HepG2 (cell line): ENCODE results near the gene IL17RC. TPM values are rescaled to one million over a fixed set of nuclear protein-coding genes. Genes with fewer than 3 reads are reported as not detected.

Experiments used
- ATAD3A ChIP-seq: sonication (generic); formaldehyde crosslinking; IDR thresholded peaks from 2 replicates; pipeline ENCODE4 v1.4.0; 2020; ENCODE audit warnings: missing genetic modification reagents
- FOXM1 ChIP-seq: sonication (generic); formaldehyde crosslinking; IDR thresholded peaks from 2 replicates; pipeline ENCODE4 v1.5.0; 2020; ENCODE audit warnings: missing genetic modification reagents
- JDP2 ChIP-seq: sonication (generic); formaldehyde crosslinking; IDR thresholded peaks from 2 replicates; pipeline ENCODE4 v1.8.1; 2022; ENCODE audit warnings: missing genetic modification reagents, borderline replicate concordance
- POLR2A ChIP-seq, 2 experiments: IDR thresholded peaks; 2 replicates each; pipeline ENCODE4 v1.6.1; 2011; ENCODE audit warnings: low read depth in 2 of 2, low read length in 2 of 2, mild to moderate bottlenecking in 1 of 2, moderate library complexity in 1 of 2; ENCODE audit not compliant: insufficient read depth in 1 of 2
- POLR2AphosphoS2 ChIP-seq: IDR thresholded peaks from 2 replicates; pipeline ENCODE4 v1.6.1; 2011; ENCODE audit warnings: low read depth, low read length, improper control_type of control experiment
- SRSF4 ChIP-seq: fragments of 200-400 bp; formaldehyde crosslinking; IDR thresholded peaks from one replicate; pipeline ENCODE4 v1.6.1; 2018; ENCODE audit warnings: mild to moderate bottlenecking, low read depth, low read length, moderate library complexity; ENCODE audit not compliant: poor library complexity, severe bottlenecking
- ZBTB38 ChIP-seq: sonication (generic); formaldehyde crosslinking; IDR thresholded peaks from 2 replicates; pipeline ENCODE4 v1.5.1; 2020; ENCODE audit warnings: mild to moderate bottlenecking, missing genetic modification reagents
- ZKSCAN8 ChIP-seq: IDR thresholded peaks from 2 replicates; pipeline ENCODE4 v1.6.1; 2016; ENCODE audit warnings: borderline replicate concordance, missing genetic modification reagents, missing compliant biosample characterization
- ZMYM3 ChIP-seq: sonication (generic); formaldehyde crosslinking; IDR thresholded peaks from 2 replicates; pipeline ENCODE4 v1.5.1; 2020; ENCODE audit warnings: mild to moderate bottlenecking, missing genetic modification reagents
- ZNF260 ChIP-seq: sonication (generic); formaldehyde crosslinking; IDR thresholded peaks from 2 replicates; pipeline ENCODE4 v1.4.0; 2020; ENCODE audit warnings: missing genetic modification reagents, low read depth, mild to moderate bottlenecking, borderline replicate concordance
- ZNF546 ChIP-seq: sonication (generic); formaldehyde crosslinking; conservative IDR thresholded peaks from 2 replicates; pipeline ENCODE4 v1.8.1; 2023; ENCODE audit warnings: mild to moderate bottlenecking, missing genetic modification reagents
- ZNF547 ChIP-seq: sonication (generic); formaldehyde crosslinking; IDR thresholded peaks from 2 replicates; pipeline ENCODE4 v1.5.1; 2020; ENCODE audit warnings: mild to moderate bottlenecking, missing genetic modification reagents
- ZNF749 ChIP-seq: sonication (generic); formaldehyde crosslinking; IDR thresholded peaks from 2 replicates; pipeline ENCODE4 v1.8.0; 2022; ENCODE audit warnings: mild to moderate bottlenecking, missing genetic modification reagents, moderate library complexity, borderline replicate concordance
- ZNF780A ChIP-seq: sonication (generic); formaldehyde crosslinking; IDR thresholded peaks from 2 replicates; pipeline ENCODE4 v1.8.0; 2022; ENCODE audit warnings: mild to moderate bottlenecking, missing genetic modification reagents, moderate library complexity
- ZNF850 ChIP-seq: sonication (generic); formaldehyde crosslinking; conservative IDR thresholded peaks from 2 replicates; pipeline ENCODE4 v1.9.0; 2021; ENCODE audit warnings: mild to moderate bottlenecking, missing genetic modification reagents
- polyA plus RNA-seq, 8 experiments: library from polyadenylated mRNA; depleted of rRNA in 3 of 8; stranded (reverse) in 7 of 8; unstranded in 1 of 8; fragments of >200 nt; fragmentation: Illumina TruSeq in 4 of 8; extraction: Trizol in 4 of 8; gene quantifications; 2 replicates each; pipeline versions ENCODE4 v1.2.1 to v1.2.3, GENCODE V29; 2011 to 2016; ENCODE audit warnings: low read depth in 4 of 8, missing spikeins in 1 of 8, mixed read lengths in 1 of 8; ENCODE audit not compliant: insufficient read depth in 1 of 8
- total RNA-seq, 5 experiments: library from RNA; depleted of rRNA; stranded (reverse); fragments of >200 nt; fragmentation: Illumina TruSeq; extraction: Trizol; gene quantifications; 2 replicates each; pipeline ENCODE4 v1.2.3, GENCODE V29; 2016; ENCODE audit warnings: low read depth in 1 of 5
- TF ChIP-seq, protein P1 (sequence below): sonication (generic); formaldehyde crosslinking; IDR thresholded peaks from 2 replicates; pipeline ENCODE4 v1.4.0; 2020; ENCODE audit warnings: missing genetic modification reagents
- TF ChIP-seq, protein P2 (sequence below): sonication (generic); formaldehyde crosslinking; IDR thresholded peaks from 2 replicates; pipeline ENCODE4 v1.4.0; 2020; ENCODE audit warnings: missing genetic modification reagents
- TF ChIP-seq, protein P3 (sequence below): sonication (generic); formaldehyde crosslinking; IDR thresholded peaks from 2 replicates; pipeline ENCODE4 v1.5.0; 2020; ENCODE audit warnings: missing genetic modification reagents, mild to moderate bottlenecking, borderline replicate concordance

The IL17RC gene
- total and polyA plus RNA-seq, 2 of the 13 experiments (the other 11 are each of a cell fraction or from before 2014, with no cell fraction given), result 20.7 to 24.0 TPM

GRCh38 chr3:9890249-9891071, 26.4 kb upstream of the IL17RC start, which contains the start of gene JAGN1 (continued):
- TF ChIP-seq ZKSCAN8 (CRISPR knock-in tag), result no peak
- peak; percentile 84 for TF ChIP-seq ZNF547 (CRISPR knock-in tag)
- TF ChIP-seq ATAD3A (CRISPR knock-in tag), result no peak
- peak; percentile 89 for TF ChIP-seq ZBTB38
- TF ChIP-seq POLR2AphosphoS2, result no peak
- TF ChIP-seq, protein P1, sequence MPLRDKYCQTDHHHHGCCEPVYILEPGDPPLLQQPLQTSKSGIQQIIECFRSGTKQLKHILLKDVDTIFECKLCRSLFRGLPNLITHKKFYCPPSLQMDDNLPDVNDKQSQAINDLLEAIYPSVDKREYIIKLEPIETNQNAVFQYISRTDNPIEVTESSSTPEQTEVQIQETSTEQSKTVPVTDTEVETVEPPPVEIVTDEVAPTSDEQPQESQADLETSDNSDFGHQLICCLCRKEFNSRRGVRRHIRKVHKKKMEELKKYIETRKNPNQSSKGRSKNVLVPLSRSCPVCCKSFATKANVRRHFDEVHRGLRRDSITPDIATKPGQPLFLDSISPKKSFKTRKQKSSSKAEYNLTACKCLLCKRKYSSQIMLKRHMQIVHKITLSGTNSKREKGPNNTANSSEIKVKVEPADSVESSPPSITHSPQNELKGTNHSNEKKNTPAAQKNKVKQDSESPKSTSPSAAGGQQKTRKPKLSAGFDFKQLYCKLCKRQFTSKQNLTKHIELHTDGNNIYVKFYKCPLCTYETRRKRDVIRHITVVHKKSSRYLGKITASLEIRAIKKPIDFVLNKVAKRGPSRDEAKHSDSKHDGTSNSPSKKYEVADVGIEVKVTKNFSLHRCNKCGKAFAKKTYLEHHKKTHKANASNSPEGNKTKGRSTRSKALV, result peak; percentile 62; the same call in 1 of the 2 replicates
- 0 out of 2 replicates have a peak, but pooled peaks have one; percentile 71 for TF ChIP-seq ZNF850 (CRISPR knock-in tag)
- no peak for TF ChIP-seq ZNF260 (CRISPR knock-in tag)
- TF ChIP-seq, protein P2, sequence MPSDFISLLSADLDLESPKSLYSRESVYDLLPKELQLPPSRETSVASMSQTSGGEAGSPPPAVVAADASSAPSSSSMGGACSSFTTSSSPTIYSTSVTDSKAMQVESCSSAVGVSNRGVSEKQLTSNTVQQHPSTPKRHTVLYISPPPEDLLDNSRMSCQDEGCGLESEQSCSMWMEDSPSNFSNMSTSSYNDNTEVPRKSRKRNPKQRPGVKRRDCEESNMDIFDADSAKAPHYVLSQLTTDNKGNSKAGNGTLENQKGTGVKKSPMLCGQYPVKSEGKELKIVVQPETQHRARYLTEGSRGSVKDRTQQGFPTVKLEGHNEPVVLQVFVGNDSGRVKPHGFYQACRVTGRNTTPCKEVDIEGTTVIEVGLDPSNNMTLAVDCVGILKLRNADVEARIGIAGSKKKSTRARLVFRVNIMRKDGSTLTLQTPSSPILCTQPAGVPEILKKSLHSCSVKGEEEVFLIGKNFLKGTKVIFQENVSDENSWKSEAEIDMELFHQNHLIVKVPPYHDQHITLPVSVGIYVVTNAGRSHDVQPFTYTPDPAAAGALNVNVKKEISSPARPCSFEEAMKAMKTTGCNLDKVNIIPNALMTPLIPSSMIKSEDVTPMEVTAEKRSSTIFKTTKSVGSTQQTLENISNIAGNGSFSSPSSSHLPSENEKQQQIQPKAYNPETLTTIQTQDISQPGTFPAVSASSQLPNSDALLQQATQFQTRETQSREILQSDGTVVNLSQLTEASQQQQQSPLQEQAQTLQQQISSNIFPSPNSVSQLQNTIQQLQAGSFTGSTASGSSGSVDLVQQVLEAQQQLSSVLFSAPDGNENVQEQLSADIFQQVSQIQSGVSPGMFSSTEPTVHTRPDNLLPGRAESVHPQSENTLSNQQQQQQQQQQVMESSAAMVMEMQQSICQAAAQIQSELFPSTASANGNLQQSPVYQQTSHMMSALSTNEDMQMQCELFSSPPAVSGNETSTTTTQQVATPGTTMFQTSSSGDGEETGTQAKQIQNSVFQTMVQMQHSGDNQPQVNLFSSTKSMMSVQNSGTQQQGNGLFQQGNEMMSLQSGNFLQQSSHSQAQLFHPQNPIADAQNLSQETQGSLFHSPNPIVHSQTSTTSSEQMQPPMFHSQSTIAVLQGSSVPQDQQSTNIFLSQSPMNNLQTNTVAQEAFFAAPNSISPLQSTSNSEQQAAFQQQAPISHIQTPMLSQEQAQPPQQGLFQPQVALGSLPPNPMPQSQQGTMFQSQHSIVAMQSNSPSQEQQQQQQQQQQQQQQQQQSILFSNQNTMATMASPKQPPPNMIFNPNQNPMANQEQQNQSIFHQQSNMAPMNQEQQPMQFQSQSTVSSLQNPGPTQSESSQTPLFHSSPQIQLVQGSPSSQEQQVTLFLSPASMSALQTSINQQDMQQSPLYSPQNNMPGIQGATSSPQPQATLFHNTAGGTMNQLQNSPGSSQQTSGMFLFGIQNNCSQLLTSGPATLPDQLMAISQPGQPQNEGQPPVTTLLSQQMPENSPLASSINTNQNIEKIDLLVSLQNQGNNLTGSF (CRISPR knock-in tag), result 0 out of 2 replicates have a peak, but pooled peaks have one; percentile 68
- TF ChIP-seq SRSF4, result no peak
- TF ChIP-seq ZMYM3 (CRISPR knock-in tag), result peak; percentile 56; the same call in 1 of the 2 replicates
- TF ChIP-seq, protein P3, sequence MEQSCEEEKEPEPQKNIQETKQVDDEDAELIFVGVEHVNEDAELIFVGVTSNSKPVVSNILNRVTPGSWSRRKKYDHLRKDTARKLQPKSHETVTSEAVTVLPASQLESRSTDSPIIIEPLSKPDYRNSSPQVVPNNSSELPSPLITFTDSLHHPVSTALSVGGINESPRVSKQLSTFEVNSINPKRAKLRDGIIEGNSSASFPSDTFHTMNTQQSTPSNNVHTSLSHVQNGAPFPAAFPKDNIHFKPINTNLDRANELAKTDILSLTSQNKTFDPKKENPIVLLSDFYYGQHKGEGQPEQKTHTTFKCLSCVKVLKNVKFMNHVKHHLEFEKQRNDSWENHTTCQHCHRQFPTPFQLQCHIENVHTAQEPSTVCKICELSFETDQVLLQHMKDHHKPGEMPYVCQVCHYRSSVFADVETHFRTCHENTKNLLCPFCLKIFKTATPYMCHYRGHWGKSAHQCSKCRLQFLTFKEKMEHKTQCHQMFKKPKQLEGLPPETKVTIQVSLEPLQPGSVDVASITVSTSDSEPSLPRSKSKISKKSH (CRISPR knock-in tag), result peak; percentile 92
- TF ChIP-seq ZNF780A (CRISPR knock-in tag), result no peak
- TF ChIP-seq FOXM1 (CRISPR knock-in tag), result no peak
- TF ChIP-seq JDP2 (CRISPR knock-in tag), result no peak
- peak; percentile 89 to 97 for TF ChIP-seq POLR2A (IDR thresholded peaks at IDR 0.05; ENCODE audit: insufficient read depth in 1 of 2, low read depth in 2 of 2, low read length in 2 of 2)
- peak; percentile 51; the same call in 1 of the 2 replicates for TF ChIP-seq ZNF749
- TF ChIP-seq ZNF546 (CRISPR knock-in tag), result no peak
